Left ventricle myocardium inferior (tissue), 1 donor: Measurements from ENCODE around the gene ID3. TPM values are rescaled to one million over a fixed set of nuclear protein-coding genes. Genes with fewer than 3 reads are reported as not detected.
"Not testable (repeated sequence)": the region's sequence is repeated elsewhere in the genome, so short reads cannot be mapped to it uniquely, and the experiment has no call there.

ENCODE experiments used
- DNase-seq: peaks from one replicate; pipeline ENCODE4 v3.0.0-alpha.2; 2020
- H3K27ac ChIP-seq: fragments of 200-600 bp; replicated peaks from 2 replicates; pipeline ENCODE4 v1.8.0; 2021
- H3K27me3 ChIP-seq: fragments of 200-600 bp; 2 replicates; pipeline ENCODE4 v1.8.0; 2021; ENCODE audit warnings: low read depth
- H3K36me3 ChIP-seq: fragments of 200-600 bp; 2 replicates; pipeline ENCODE4 v1.8.0; 2021
- H3K4me1 ChIP-seq: fragments of 200-600 bp; 2 replicates; pipeline ENCODE4 v1.8.0; 2021
- H3K4me3 ChIP-seq: fragments of 200-600 bp; 2 replicates; pipeline ENCODE4 v1.8.0; 2021; ENCODE audit warnings: mild to moderate bottlenecking, moderate library complexity
- H3K9me3 ChIP-seq: fragments of 200-600 bp; replicated peaks from 2 replicates; pipeline ENCODE4 v1.8.0; 2021
- CTCF ChIP-seq: fragments of 200-600 bp; IDR thresholded peaks from 2 replicates; pipeline ENCODE4 v1.8.0; 2021; ENCODE audit warnings: antibody characterized with exemption, mild to moderate bottlenecking, borderline replicate concordance
- intact Hi-C: fragments of 100-400 bp; cut with micrococcal nuclease; formaldehyde crosslinking; loops from one replicate; pipeline ENCODE4 v1.11.0; 2022
- total RNA-seq: library from RNA; stranded (reverse); fragmentation: NEBNext Ultra II Directional; extraction: Animal tissue kit (Norgen Biotek cat#: 25700); gene quantifications from one replicate; pipeline ENCODE4 v1.2.1, GENCODE V29; 2021
- donor health status: DM: no; HTN: yes; CAD: no; lungs with severe emphysema.

The ID3 gene
- total RNA-seq, 1 donor from 2014 or later, result 75.2 TPM

GRCh38 chr1:23546897-23547584, 12.3 kb downstream of the ID3 start:
- H3K27me3 ChIP-seq, result no peaks in the 10 kb centered on the region
- no peak for TF ChIP-seq CTCF
- peaks cover 27% of the 10 kb centered on the region for H3K4me1 ChIP-seq
- no peak overlapping the region for H3K4me3 ChIP-seq
- intact Hi-C loops, result no loop called here
- no peaks in the 10 kb centered on the region for H3K36me3 ChIP-seq
- peak overlapping the region; percentile 75 for H3K27ac ChIP-seq
- H3K9me3 ChIP-seq, result no peaks in the 10 kb centered on the region
- DNase-seq, result no peak

- no peak for TF ChIP-seq CTCF
- Histone ChIP-seq H3K27ac (no peak overlapping the region), H3K4me3 (no peak overlapping the region), H3K9me3 (no peaks in the 10 kb centered on the region), H3K36me3 (no peaks in the 10 kb centered on the region), H3K27me3 (no peaks in the 10 kb centered on the region), H3K4me1 (peaks cover 27% of the 10 kb centered on the region)
- DNase-seq, result no peak
- intact Hi-C loops, result loop anchor here (2.0 kb wide), 1 partner anchor 91 kb away; no protein-coding TSS in a partner anchor
Measured at GRCh38 chr1:23545851-23546250, 13.4 kb downstream of the ID3 start.

- peak; percentile 93 for TF ChIP-seq CTCF
- peaks cover 32% of the 10 kb centered on the region for H3K4me1 ChIP-seq
- no peak overlapping the region for H3K4me3 ChIP-seq
- peak; percentile 76 for DNase-seq
- intact Hi-C loops, result loop anchor here (2.0 to 5.0 kb wide), 2 partner anchors 47 to 92 kb away; no protein-coding TSS in a partner anchor
- H3K36me3 ChIP-seq, result no peaks in the 10 kb centered on the region
- H3K27ac ChIP-seq, result no peak overlapping the region
- H3K9me3 ChIP-seq, result no peaks in the 10 kb centered on the region
- no peaks in the 10 kb centered on the region for H3K27me3 ChIP-seq
Measured at GRCh38 chr1:23544444-23545389, 14.6 kb downstream of the ID3 start.

GRCh38 chr1:23543707-23544443, 15.4 kb downstream of the ID3 start:
- no peak for TF ChIP-seq CTCF
- Histone ChIP-seq H3K9me3 (no peaks in the 10 kb centered on the region), H3K27ac (no peak overlapping the region), H3K4me3 (no peak overlapping the region), H3K36me3 (no peaks in the 10 kb centered on the region), H3K4me1 (peaks cover 32% of the 10 kb centered on the region), H3K27me3 (no peaks in the 10 kb centered on the region)
- intact Hi-C loops, result loop anchor here (2.0 to 5.0 kb wide), 2 partner anchors 47 to 93 kb away; no protein-coding TSS in a partner anchor
- DNase-seq, result no peak

- H3K4me3 ChIP-seq, H3K36me3 ChIP-seq, H3K9me3 ChIP-seq, H3K27me3 ChIP-seq, H3K27ac ChIP-seq, DNase-seq: not testable (repeated sequence)
- intact Hi-C loops, result loop anchor here (5.0 kb wide), 1 partner anchor 46 kb away; no protein-coding TSS in a partner anchor
- peaks cover 22% of the 10 kb centered on the region for H3K4me1 ChIP-seq
Measured at GRCh38 chr1:23542940-23543339, 16.4 kb downstream of the ID3 start.
